Nephron progenitor cell (in vitro differentiated cells): ENCODE data around the gene ZNF579.
"Not testable (repeated sequence)": the region's sequence is repeated elsewhere in the genome, so short reads cannot be mapped to it uniquely, and the experiment has no call there.

ENCODE experiments used
- DNase-seq: peaks from one replicate; pipeline ENCODE4 v3.0.0; 2021
- H3K27ac Mint-ChIP-seq: 2 replicates; pipeline ENCODE4 v1.8.0; 2021; ENCODE audit warnings: mild to moderate bottlenecking, moderate library complexity, mixed read lengths
- H3K27me3 Mint-ChIP-seq: 2 replicates; pipeline ENCODE4 v1.8.0; 2021; ENCODE audit warnings: mild to moderate bottlenecking, low read depth, mixed read lengths; ENCODE audit not compliant: poor library complexity
- H3K36me3 Mint-ChIP-seq: 2 replicates; pipeline ENCODE4 v1.8.0; 2021; ENCODE audit warnings: low read depth, mixed read lengths
- H3K4me1 Mint-ChIP-seq: 2 replicates; pipeline ENCODE4 v1.8.0; 2021; ENCODE audit warnings: mixed read lengths
- H3K4me3 Mint-ChIP-seq: 2 replicates; pipeline ENCODE4 v1.8.0; 2021; ENCODE audit warnings: mild to moderate bottlenecking, moderate library complexity, mixed read lengths
- H3K9me3 Mint-ChIP-seq: 2 replicates; pipeline ENCODE4 v1.8.0; 2021; ENCODE audit warnings: mild to moderate bottlenecking, moderate library complexity, mixed read lengths
- TF ChIP-seq, protein P1 (sequence below): fragments of 200-600 bp; sonication (generic); IDR thresholded peaks from 2 replicates; pipeline ENCODE4 v1.5.0; 2021; ENCODE audit warnings: antibody characterized with exemption

ZNF579 gene

DNA sequence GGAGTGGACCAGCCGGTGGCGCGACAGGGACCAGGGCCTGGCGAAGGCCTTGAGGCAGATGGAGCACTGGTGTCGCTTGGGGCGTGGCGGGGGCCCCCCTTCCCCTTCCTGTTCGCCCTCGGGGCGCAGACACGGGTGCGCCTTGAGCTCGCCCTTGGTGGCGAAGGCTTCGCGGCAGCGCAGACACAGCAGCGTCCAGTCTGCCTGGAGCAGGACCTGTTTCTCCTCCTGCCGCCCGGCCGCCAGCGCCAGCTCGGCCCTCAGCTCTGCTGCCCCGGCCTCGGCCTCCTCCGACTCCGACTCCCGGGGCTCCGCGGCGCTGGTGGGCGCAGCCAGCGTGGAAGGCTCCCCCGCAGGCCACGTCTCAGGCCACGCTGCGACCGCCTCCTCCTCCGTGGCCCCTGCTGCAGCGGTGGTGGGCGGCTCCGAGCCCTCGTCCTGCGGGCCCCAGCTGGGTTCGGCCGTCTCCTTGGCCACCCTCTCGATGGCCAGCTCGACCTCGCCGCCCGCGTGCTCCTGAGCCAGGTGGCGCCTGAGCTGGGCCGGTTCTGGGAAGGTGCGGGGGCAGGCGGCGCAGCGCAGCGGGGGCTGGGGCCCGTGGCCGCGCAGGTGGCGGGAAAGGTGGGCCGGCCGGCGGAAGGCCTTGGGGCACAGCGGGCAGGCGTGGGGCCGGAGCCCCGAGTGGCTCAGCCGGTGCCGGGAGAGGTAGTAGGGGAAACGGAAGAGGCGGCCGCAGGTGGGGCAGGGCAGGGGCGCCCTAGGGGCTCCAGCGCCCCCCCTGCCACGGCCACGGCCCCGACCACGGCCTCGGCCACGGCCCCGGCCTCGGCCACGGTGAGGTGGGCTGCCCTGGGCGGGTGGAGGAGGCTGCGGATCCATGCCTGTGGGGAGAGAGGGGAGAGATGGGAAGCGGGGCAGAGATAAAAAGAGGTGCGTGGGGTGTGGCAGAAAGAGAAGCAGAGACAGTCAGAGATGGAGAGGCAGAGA lies 1.6 kb downstream of the ZNF579 start:
- H3K4me3 Mint-ChIP-seq, result peak overlapping the region; percentile 95
- no peak for DNase-seq
- H3K27ac Mint-ChIP-seq, result peak overlapping the region; percentile 83
- TF ChIP-seq, protein P1, sequence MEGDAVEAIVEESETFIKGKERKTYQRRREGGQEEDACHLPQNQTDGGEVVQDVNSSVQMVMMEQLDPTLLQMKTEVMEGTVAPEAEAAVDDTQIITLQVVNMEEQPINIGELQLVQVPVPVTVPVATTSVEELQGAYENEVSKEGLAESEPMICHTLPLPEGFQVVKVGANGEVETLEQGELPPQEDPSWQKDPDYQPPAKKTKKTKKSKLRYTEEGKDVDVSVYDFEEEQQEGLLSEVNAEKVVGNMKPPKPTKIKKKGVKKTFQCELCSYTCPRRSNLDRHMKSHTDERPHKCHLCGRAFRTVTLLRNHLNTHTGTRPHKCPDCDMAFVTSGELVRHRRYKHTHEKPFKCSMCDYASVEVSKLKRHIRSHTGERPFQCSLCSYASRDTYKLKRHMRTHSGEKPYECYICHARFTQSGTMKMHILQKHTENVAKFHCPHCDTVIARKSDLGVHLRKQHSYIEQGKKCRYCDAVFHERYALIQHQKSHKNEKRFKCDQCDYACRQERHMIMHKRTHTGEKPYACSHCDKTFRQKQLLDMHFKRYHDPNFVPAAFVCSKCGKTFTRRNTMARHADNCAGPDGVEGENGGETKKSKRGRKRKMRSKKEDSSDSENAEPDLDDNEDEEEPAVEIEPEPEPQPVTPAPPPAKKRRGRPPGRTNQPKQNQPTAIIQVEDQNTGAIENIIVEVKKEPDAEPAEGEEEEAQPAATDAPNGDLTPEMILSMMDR, result no peak
- H3K27me3 Mint-ChIP-seq, result no peaks in the 10 kb centered on the region
- H3K9me3 Mint-ChIP-seq, result no peaks in the 10 kb centered on the region
- peaks cover 29% of the 10 kb centered on the region for H3K36me3 Mint-ChIP-seq
- H3K4me1 Mint-ChIP-seq, result peaks cover 30% of the 10 kb centered on the region

- no peak for DNase-seq
- H3K27ac Mint-ChIP-seq, result no peak overlapping the region
- no peaks in the 10 kb centered on the region for H3K9me3 Mint-ChIP-seq
- peaks cover 29% of the 10 kb centered on the region for H3K36me3 Mint-ChIP-seq
- H3K4me3 Mint-ChIP-seq, result no peak overlapping the region
- H3K27me3 Mint-ChIP-seq, result no peaks in the 10 kb centered on the region
- TF ChIP-seq, protein P1, result no peak
- peaks cover 30% of the 10 kb centered on the region for H3K4me1 Mint-ChIP-seq
Measured at GRCh38 chr19:55578031-55578760, 2.5 kb downstream of the ZNF579 start.

- Mint-ChIP-seq H3K27me3 (peaks cover 7% of the 10 kb centered on the region), H3K4me3 (peak overlapping the region; percentile 76), H3K9me3 (no peaks in the 10 kb centered on the region), H3K27ac (peak overlapping the region; percentile 88), H3K36me3 (peaks cover 29% of the 10 kb centered on the region), H3K4me1 (peaks cover 32% of the 10 kb centered on the region)
- no peak for DNase-seq
- TF ChIP-seq, protein P1, result no peak
Measured at GRCh38 chr19:55576746-55577145, 3.9 kb downstream of the ZNF579 start.

DNA sequence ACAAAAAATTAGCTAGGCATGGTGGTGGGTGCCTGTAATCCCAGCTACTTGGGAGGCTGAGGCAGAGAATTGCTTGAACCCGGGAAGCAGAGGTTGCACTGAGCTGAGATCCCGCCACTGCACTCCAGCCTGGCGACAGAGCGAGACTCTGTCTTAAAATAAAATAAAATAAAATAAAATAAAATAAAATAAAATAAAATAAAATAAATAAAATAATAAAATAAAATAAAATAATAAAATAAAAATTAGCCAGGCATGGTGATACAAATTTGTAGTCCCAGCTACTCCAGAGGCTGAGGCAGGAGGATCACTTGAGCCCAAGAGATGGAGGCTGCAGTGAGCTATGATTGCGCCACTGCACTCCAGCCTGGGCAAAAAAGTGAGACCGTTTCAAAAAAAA lies 6.7 kb downstream of the ZNF579 start:
- Mint-ChIP-seq H3K36me3 (peaks cover 29% of the 10 kb centered on the region), H3K4me1 (peaks cover 18% of the 10 kb centered on the region)
- H3K9me3 Mint-ChIP-seq, H3K27ac Mint-ChIP-seq, H3K4me3 Mint-ChIP-seq, H3K27me3 Mint-ChIP-seq, DNase-seq: not testable (repeated sequence)

GRCh38 chr19:55569477-55569876 lies 11.2 kb downstream of the ZNF579 start:
- not testable (repeated sequence) for DNase-seq, H3K9me3 Mint-ChIP-seq, H3K36me3 Mint-ChIP-seq, H3K27ac Mint-ChIP-seq, H3K4me3 Mint-ChIP-seq
- Mint-ChIP-seq H3K27me3 (peaks cover 18% of the 10 kb centered on the region), H3K4me1 (peaks cover 22% of the 10 kb centered on the region)

DNA sequence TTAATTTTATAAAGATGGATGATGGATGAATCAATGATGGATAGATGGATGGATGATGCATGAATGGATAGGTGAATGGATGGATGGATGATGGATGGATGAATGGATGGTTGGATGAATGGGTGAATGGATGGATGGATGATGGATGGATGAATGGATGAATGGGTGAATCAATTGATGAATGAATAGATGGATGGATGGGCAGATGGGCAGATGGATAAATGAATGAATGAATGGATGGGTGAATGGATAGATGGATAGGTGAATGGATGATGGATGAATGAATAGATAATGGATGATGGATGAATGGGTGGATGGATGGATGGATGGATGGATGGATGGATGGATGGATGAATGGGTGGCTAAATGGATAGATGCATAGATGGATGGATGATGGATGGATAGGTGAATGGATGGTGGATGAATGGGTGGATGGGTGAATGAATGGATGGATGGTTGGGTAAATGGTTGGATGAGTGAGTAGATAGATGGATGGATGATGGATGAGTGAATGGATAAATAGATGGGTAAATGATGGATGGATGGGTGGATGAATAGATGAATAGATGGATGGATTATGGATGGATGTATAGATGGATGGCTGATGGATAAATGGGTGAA lies 12.8 kb downstream of the ZNF579 start:
- H3K27me3 Mint-ChIP-seq, result peaks cover 17% of the 10 kb centered on the region
- no peak for DNase-seq
- no peak overlapping the region for H3K27ac Mint-ChIP-seq
- H3K4me3 Mint-ChIP-seq, result no peak overlapping the region
- no peaks in the 10 kb centered on the region for H3K36me3 Mint-ChIP-seq
- no peaks in the 10 kb centered on the region for H3K9me3 Mint-ChIP-seq
- H3K4me1 Mint-ChIP-seq, result peaks cover 36% of the 10 kb centered on the region
- TF ChIP-seq, protein P1, result no peak
